GM12878 (cell line): Measurements from ENCODE around the gene TCOF1. TPM values are rescaled to one million over a fixed set of nuclear protein-coding genes. Genes with fewer than 3 reads are reported as not detected.

Source experiments
- polyA plus RNA-seq, 11 experiments: library from polyadenylated mRNA; depleted of rRNA in 4 of 11; unstranded in 6 of 11; stranded (reverse) in 5 of 11; fragments of >200 nt; fragmentation: Nextera tagmentation in 4 of 11; fragmentation: Illumina TruSeq in 1 of 11; extraction: Ambion mirVana in 4 of 11; extraction: Trizol in 1 of 11; gene quantifications; 1 replicate in 1 of 11; 2 replicates in 10 of 11; pipeline versions ENCODE4 v1.2.1 to v1.2.3, GENCODE V29; 2011 to 2016; ENCODE audit warnings: inconsistent platforms in 2 of 11, missing spikeins in 2 of 11, low read depth in 1 of 11
- total RNA-seq, 4 experiments: library from RNA; depleted of rRNA in 3 of 4; stranded (reverse); fragments of >200 nt in 3 of 4; fragmentation: Illumina TruSeq in 1 of 4; extraction: Trizol in 1 of 4; gene quantifications; 2 replicates each; pipeline versions ENCODE4 v1.2.1 to v1.2.3, GENCODE V29; 2013 to 2021
- TF ChIP-seq, protein P1 (sequence below): fragments of 450-650 bp; formaldehyde crosslinking; IDR thresholded peaks from 2 replicates; pipeline ENCODE4 v1.4.0; 2020; ENCODE audit warnings: mild to moderate bottlenecking, moderate library complexity
- TF ChIP-seq, protein P2 (sequence below): fragments of 450-650 bp; formaldehyde crosslinking; IDR thresholded peaks from 2 replicates; pipeline ENCODE4 v1.4.0; 2022; ENCODE audit warnings: mild to moderate bottlenecking, moderate library complexity
- TF ChIP-seq, protein P3 (sequence below): fragments of 450-650 bp; IDR thresholded peaks from 2 replicates; pipeline ENCODE4 v1.6.1; 2017; ENCODE audit warnings: mild to moderate bottlenecking
- TF ChIP-seq, protein P4 (sequence below): fragments of 450-650 bp; IDR thresholded peaks from 2 replicates; pipeline ENCODE4 v1.6.1; 2018; ENCODE audit warnings: borderline replicate concordance, mild to moderate bottlenecking; ENCODE audit not compliant: partially characterized antibody

Gene TCOF1
- total and polyA plus RNA-seq, 10 of the 15 experiments (the other 5 are each of a cell fraction or from before 2014, with no cell fraction given), result 8.7 to 83.9 (median 38.9) TPM

DNA sequence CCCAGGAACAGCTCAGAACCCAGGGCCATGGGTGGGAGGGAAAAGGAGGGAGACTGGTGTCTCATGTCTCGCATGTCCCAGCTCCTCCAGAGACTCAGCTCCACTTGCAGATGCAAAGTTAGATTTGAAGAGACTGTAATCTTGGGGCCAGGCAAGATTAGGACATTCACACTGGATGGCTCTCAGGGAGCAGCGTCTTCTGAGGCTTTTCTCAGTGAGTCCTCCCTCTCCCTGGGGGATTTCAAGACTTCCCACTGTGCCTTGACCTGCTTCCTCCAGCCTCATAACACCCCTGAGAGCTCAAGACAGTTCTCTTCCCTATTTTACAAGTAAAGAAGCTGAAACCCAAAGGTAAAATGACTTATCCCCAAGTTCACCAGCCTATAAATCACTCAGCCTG is 10.5 kb upstream of the TCOF1 start (continued):
- TF ChIP-seq, protein P1, sequence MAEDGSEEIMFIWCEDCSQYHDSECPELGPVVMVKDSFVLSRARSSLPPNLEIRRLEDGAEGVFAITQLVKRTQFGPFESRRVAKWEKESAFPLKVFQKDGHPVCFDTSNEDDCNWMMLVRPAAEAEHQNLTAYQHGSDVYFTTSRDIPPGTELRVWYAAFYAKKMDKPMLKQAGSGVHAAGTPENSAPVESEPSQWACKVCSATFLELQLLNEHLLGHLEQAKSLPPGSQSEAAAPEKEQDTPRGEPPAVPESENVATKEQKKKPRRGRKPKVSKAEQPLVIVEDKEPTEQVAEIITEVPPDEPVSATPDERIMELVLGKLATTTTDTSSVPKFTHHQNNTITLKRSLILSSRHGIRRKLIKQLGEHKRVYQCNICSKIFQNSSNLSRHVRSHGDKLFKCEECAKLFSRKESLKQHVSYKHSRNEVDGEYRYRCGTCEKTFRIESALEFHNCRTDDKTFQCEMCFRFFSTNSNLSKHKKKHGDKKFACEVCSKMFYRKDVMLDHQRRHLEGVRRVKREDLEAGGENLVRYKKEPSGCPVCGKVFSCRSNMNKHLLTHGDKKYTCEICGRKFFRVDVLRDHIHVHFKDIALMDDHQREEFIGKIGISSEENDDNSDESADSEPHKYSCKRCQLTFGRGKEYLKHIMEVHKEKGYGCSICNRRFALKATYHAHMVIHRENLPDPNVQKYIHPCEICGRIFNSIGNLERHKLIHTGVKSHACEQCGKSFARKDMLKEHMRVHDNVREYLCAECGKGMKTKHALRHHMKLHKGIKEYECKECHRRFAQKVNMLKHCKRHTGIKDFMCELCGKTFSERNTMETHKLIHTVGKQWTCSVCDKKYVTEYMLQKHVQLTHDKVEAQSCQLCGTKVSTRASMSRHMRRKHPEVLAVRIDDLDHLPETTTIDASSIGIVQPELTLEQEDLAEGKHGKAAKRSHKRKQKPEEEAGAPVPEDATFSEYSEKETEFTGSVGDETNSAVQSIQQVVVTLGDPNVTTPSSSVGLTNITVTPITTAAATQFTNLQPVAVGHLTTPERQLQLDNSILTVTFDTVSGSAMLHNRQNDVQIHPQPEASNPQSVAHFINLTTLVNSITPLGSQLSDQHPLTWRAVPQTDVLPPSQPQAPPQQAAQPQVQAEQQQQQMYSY, result no peak
- TF ChIP-seq, protein P2, sequence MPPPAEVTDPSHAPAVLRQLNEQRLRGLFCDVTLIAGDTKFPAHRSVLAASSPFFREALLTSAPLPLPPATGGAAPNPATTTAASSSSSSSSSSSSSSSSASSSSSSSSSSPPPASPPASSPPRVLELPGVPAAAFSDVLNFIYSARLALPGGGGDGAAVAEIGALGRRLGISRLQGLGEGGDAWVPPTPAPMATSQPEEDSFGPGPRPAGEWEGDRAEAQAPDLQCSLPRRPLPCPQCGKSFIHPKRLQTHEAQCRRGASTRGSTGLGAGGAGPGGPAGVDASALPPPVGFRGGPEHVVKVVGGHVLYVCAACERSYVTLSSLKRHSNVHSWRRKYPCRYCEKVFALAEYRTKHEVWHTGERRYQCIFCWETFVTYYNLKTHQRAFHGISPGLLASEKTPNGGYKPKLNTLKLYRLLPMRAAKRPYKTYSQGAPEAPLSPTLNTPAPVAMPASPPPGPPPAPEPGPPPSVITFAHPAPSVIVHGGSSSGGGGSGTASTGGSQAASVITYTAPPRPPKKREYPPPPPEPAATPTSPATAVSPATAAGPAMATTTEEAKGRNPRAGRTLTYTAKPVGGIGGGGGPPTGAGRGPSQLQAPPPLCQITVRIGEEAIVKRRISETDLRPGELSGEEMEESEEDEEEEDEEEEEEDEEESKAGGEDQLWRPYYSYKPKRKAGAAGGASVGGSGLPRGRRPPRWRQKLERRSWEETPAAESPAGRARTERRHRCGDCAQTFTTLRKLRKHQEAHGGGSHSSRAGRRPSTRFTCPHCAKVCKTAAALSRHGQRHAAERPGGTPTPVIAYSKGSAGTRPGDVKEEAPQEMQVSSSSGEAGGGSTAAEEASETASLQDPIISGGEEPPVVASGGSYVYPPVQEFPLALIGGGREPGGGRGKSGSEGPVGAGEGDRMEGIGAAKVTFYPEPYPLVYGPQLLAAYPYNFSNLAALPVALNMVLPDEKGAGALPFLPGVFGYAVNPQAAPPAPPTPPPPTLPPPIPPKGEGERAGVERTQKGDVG (CRISPR knock-in tag), result no peak
- TF ChIP-seq, protein P3, sequence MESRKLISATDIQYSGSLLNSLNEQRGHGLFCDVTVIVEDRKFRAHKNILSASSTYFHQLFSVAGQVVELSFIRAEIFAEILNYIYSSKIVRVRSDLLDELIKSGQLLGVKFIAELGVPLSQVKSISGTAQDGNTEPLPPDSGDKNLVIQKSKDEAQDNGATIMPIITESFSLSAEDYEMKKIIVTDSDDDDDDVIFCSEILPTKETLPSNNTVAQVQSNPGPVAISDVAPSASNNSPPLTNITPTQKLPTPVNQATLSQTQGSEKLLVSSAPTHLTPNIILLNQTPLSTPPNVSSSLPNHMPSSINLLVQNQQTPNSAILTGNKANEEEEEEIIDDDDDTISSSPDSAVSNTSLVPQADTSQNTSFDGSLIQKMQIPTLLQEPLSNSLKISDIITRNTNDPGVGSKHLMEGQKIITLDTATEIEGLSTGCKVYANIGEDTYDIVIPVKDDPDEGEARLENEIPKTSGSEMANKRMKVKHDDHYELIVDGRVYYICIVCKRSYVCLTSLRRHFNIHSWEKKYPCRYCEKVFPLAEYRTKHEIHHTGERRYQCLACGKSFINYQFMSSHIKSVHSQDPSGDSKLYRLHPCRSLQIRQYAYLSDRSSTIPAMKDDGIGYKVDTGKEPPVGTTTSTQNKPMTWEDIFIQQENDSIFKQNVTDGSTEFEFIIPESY, result no peak
- TF ChIP-seq, protein P4, sequence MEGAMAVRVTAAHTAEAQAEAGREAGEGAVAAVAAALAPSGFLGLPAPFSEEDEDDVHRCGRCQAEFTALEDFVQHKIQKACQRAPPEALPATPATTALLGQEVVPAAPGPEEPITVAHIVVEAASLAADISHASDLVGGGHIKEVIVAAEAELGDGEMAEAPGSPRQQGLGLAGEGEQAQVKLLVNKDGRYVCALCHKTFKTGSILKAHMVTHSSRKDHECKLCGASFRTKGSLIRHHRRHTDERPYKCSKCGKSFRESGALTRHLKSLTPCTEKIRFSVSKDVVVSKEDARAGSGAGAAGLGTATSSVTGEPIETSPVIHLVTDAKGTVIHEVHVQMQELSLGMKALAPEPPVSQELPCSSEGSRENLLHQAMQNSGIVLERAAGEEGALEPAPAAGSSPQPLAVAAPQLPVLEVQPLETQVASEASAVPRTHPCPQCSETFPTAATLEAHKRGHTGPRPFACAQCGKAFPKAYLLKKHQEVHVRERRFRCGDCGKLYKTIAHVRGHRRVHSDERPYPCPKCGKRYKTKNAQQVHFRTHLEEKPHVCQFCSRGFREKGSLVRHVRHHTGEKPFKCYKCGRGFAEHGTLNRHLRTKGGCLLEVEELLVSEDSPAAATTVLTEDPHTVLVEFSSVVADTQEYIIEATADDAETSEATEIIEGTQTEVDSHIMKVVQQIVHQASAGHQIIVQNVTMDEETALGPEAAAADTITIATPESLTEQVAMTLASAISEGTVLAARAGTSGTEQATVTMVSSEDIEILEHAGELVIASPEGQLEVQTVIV, result no peak
